Body of pancreas (tissue), 4 donors: ENCODE results near the gene PRR5L.

Experiments used
- CTCF ChIP-seq, 7 experiments: fragments of 450-650 bp in 4 of 7; fragments of 200-600 bp in 3 of 7; sonication (generic) in 3 of 7; IDR thresholded peaks; one replicate each; pipeline ENCODE4 v1.5.1; 2016 to 2019; ENCODE audit warnings: antibody characterized with exemption in 7 of 7
- POLR2A ChIP-seq, 3 donors: fragments of 450-650 bp; IDR thresholded peaks; one replicate each; pipeline ENCODE4 v1.6.1; 2016; ENCODE audit warnings: antibody characterized with exemption in 3 of 3, mild to moderate bottlenecking in 2 of 3

GRCh38 chr11:36288442-36289225 is 7.5 kb upstream of the PRR5L start:
- TF ChIP-seq CTCF (IDR thresholded peaks at IDR 0.05) (no peak), POLR2A (IDR thresholded peaks at IDR 0.05) (no peak)
